GM19463 (cell line): ENCODE results near the gene GAB1.
A peak's percentile ranks its signal among the peaks of the same experiment; 100 is the strongest.

Source experiments
- ATAC-seq: cut with Tn5 transposase; IDR thresholded peaks from one replicate; pipeline ENCODE4 v1.9.1; 2021; ENCODE audit warnings: mild to moderate bottlenecking, moderate library complexity; ENCODE audit not compliant: unreplicated experiment

The GAB1 gene

GRCh38 chr4:143473334-143474126 is 136.9 kb downstream of the GAB1 start:
- peak; percentile 69 for ATAC-seq

DNA sequence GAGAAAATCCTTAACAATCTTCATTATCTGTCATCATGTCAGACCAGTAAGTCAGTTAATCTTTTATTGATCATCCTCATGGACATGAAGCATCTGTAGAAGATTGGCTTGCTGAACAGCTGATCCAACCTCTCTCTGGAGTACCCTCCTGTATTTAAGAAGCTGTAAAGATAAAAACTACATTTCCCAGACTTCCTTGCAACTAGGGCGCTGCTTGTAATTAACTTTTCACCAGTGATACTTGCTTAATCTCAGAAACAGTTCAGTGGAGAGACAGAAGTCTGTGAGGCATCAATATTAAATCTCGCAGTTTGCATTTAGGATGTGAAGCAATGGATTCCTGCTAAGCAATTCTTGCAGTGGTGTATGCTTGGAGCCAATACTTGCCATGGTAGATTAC is 140.8 kb downstream of the GAB1 start:
- no peak for ATAC-seq

DNA sequence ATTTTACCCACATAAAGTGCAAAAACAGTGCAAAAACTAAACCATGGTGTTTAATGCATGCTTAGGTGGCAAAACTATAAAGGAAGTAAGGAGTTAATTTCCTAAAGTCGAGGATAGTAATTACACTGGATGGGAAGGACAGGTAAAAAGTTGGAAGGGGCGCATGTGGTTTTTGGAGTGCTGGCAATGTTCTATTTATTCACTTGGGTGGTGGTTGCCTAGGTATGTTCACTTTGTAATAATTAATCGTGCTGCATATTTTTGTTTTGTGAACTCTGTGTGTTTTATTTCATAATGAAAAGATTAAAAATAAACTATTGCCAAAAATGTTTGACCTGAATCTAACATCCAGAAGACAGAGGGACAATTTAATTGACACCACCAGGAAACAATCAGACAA is 144.7 kb downstream of the GAB1 start:
- ATAC-seq, result no peak

DNA sequence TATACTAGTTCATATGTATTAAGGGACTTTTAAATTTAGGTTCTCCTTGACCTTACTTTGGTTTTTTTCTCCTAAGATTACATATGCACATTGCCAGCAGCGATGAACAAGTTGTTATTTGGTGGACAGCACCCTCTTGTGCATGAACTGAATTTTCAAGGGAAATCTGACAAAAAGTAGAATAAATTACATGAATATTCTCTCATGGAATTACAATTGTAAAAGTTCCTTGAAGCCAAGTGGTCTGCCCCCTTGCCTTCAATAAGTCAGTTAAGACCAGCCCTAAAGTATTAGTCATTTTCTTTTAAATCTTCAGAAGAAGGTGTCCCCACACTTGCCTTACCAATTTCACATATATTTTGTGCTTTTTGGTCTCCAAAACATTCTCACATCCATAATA is 146.2 kb downstream of the GAB1 start:
- ATAC-seq, result peak; percentile 75

DNA sequence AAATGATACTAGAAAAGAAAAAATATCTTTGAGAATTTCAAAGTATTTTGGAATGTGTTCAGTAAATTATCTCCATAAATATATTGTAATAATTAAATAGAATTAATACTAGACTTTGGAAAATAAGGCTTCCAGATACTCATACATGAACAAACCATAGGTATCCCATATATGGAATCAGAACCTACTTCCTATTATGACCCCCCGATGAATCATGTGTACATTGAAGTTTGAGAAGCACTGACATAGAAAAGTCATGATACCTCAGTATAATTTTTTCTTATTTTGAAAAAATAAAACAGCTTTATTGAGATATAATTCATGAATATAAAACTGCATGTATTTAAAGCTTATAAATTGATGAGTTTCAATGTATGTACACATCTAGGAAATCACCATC is 149.6 kb downstream of the GAB1 start:
- no peak for ATAC-seq

- no peak for ATAC-seq
Measured at GRCh38 chr4:143488687-143489086, 152.0 kb downstream of the GAB1 start.

- no peak for ATAC-seq
Measured at GRCh38 chr4:143489106-143489505, 152.4 kb downstream of the GAB1 start.

DNA sequence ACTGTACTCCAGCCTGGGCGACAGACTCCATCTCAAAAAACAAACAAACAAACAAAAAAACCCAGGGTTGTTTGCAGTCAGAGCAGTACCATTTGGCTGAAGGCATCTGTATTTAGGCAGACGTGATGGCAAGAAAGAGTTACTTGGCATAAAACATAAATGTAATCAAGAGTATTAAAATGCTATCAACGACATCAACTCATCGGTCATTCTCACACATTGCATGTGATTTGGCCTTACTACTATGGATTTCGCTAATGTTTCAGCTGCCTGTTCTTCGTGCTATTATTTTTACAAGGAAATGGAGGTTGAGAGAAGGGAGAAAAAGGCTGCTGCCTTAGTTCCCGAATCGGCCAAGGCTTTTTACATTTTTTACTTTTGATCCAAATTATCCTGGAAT is 161.3 kb downstream of the GAB1 start:
- no peak for ATAC-seq

GRCh38 chr4:143502231-143502630 is 165.6 kb downstream of the GAB1 start:
- no peak for ATAC-seq

DNA sequence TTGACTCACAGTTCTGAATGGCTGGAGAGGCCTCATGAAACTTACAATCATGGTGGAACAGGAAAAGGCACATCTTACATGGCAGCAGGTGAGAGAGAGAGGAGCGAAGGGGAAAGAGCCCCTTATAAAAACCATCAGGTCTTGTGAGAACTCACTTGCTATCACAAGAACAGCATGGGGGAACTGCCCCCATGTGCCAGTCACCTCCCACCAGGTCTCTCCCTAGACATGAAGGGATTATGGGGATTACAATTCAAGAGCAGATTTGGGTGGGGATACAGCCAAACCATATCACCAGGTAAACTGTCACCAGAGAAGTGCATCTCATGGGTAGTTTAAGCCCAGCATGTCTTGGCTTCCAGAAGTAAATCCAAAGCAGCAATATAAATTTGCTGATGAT is 169.4 kb downstream of the GAB1 start:
- no peak for ATAC-seq

- ATAC-seq, result no peak
Measured at GRCh38 chr4:143511906-143512305, 175.2 kb downstream of the GAB1 start.

- ATAC-seq, result peak; percentile 26
Measured at GRCh38 chr4:143512978-143513313, 176.3 kb downstream of the GAB1 start.

GRCh38 chr4:143513314-143514168 is 176.9 kb downstream of the GAB1 start, which contains the start of gene SMARCA5:
Gene SMARCA5, plus strand, starts transcription at chr4:143513702. Its CDS starts 223 bp downstream, at chr4:143513925.
- ATAC-seq, result peak; percentile 78

DNA sequence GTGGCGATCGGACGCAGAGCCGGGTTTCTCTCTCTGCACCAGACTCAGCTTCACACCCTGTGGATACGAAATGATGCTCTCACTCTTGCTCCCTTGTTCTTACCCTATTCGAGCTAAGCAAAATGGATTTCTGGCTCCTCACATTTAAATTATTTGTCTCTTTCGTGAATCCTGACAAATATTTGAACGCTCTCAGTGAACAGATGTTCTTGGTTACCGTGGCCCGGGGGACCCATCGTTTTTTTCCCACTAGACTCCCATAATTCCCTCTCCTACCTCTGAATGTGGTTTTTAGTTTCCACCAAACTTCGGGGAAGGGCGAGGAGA is 177.5 kb downstream of the GAB1 start:
- no peak for ATAC-seq

- no peak for ATAC-seq
Measured at GRCh38 chr4:143514497-143514896, 177.8 kb downstream of the GAB1 start.

DNA sequence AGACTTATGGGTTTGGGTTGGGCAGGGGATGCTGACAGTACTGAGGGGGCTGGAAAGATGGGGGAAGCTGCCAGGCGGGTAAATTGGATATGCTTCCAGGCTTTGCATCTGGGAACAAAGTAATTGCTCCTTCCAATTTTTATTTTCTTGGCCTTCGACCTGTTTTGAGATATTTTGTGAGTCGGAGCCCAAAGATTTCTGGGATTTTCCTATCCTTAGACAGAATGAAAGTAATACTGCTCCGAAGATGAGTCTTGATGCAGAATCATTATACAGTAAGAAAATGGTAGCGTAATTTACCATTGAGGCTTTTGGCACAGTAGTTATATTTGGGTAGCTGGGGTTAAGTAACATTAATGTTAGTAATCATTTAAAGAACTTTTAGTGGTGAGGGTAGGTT is 178.2 kb downstream of the GAB1 start:
- ATAC-seq, result no peak

DNA sequence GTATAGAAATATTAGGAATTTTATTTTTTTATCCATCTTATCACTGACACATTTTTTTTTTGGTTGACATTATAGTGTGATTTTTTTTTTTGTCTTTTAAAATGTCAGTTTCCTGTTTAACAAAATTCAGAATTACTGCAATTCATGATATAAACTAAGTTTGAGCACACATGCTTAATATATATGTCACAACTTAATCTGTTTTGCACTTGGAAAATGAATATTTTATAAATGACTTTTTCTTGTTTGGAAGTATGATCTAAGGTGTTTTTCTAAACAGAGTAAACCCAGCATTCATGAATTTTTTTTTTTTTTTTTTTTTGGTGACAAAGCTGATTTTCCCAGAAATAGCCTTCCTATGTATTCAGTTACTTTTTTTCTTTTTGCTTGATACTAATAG is 179.2 kb downstream of the GAB1 start:
- no peak for ATAC-seq

DNA sequence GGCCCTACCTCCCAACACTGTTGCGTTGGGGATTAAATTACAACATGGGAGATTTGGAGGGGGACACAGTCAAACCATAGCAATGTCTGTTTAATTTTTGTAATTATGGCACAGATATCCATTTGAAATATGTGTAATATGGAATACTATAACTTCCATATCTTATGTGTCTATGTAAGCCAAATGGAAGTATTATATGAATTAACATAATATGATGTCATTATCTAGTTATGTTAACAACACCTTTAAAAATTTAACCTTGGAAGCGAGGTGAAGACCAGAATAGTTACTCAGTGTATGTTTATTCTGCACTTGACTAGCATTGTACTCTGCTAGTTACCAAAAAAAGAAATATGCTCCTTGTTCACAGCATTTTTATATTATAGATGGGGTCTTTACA is 181.1 kb downstream of the GAB1 start:
- ATAC-seq, result no peak
